ENCODE data around the gene CEP164. TPM values are rescaled to one million over a fixed set of nuclear protein-coding genes. Genes with fewer than 3 reads are reported as not detected.

The CEP164 gene
- polyA plus RNA-seq, 3 donors from 2014 or later, result 5.6 to 20.5 (median 11.8) TPM

DNA sequence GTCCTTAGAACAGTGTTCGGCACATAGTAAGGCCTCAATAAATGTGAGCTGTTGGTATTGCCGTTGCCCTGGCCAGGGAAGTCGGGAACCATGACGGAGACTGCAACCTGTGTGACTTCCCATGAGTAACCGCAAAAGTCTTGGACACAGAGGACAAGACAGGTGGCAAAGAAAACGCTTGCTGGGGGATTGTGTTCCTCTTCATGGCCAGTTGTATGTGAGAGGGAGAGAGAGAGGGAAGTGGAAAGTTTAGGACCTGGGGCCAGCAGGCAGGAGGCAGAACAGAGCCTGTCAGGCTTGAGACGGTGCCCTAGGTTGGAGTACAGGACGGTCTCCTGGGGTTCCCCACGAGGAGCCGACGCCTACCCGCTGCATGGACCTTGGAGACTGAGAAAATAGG is 90.2 kb downstream of the CEP164 start:
- Mint-ChIP-seq H3K27me3 (ENCODE audit: low read depth in 3 of 3) (peaks cover 0 to 4% (median 0%) of the 10 kb centered on the region in 3 donors), H3K4me3 (no peak overlapping the region), H3K4me1 (no peaks in the 10 kb centered on the region), H3K27ac (no peak overlapping the region), H3K36me3 (peaks cover 0 to 4% (median 4%) of the 10 kb centered on the region in 3 donors), H3K9me3 (no peaks in the 10 kb centered on the region)
- no peak for DNase-seq

DNA sequence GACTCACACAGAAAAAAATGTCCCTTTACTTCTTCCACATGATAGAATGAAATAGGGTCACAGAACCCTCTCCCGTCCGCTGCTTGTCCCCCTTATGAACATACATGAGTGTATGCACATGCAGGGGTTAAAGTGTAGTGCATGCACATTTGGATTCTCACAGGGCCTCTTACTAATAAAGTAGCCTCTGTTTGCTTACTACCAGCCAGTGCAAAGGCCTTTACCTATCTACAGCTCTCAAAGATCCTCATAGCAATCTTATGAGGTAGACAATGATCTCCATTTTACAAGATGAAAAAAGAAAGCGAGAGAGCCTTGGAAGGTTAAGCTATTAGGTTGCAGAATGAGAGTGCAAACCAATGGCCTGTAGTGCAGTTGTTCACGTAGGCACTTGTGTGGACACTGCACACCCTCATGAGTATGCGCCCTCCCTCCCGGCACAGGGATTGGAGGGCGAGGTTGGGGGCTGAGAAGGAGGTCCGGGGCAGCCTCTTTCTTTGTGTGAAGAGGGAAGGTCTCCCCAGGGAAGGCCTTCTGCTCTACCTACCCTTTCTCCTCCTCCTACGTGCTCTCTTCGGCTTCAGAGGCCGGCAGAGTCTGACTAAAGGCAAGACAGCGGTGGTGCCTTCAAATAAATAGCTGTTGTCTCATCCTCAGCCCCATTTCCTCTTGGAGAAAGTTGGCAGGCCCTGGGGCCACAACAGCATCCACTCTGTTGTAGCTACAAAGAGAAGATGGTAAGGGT is 91.3 kb downstream of the CEP164 start:
- H3K27ac Mint-ChIP-seq, result no peak overlapping the region
- H3K9me3 Mint-ChIP-seq, result no peaks in the 10 kb centered on the region
- DNase-seq, result no peak
- H3K4me1 Mint-ChIP-seq, result no peaks in the 10 kb centered on the region
- H3K27me3 Mint-ChIP-seq (ENCODE audit: low read depth in 3 of 3), result peaks cover 0 to 4% (median 0%) of the 10 kb centered on the region in 3 donors
- no peak overlapping the region for H3K4me3 Mint-ChIP-seq
- H3K36me3 Mint-ChIP-seq, result no peaks in the 10 kb centered on the region

DNA sequence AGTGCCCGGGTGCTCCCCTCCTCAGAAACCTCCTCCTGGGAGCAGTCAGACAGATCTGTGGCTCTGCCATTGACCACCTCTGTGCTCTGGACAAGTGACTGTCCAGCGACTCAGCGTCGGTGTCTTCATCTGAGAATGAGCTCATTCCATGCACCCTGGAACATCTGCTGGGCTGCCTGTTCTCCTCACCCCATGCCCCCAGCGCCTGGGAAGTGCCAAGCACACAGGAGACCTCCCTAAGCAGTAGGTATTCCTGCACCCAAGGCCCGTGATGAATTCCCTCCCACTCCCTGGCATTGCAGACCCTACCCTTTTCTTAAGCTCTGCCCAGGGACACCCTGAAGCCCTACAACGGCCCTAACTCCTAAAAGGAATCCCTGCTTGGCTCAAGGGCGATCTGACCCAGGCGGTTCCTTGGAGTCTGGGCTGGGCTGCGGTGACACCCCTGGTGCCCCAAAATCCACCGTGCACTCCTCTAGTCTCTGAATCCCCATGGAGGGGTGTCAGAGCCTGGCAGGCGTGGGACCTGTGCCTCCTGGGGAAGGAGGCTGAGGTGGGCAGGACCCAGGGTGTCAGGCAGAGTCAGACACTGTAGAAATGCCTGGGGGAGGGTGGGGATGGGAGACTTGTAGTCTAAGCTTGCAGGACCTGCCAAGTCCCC is 92.0 kb downstream of the CEP164 start:
- no peaks in the 10 kb centered on the region for H3K36me3 Mint-ChIP-seq
- no peak for DNase-seq

DNA sequence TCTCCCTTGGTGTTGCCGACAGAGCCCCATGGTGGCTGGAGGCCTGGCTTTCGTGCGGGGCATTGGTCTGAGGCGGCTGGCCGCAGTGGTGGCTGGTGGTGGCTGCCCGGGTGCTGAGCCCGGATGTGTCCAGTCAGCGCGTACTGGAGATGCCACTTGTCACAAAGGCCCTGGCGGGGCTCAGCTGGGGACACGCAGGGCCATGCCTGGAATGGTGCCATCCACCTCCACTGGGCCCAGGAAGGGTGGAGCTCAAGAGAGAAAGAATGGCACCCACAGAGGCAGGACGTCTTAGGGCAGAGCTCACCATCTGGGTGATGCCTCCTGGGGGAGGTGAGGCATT is 92.5 kb downstream of the CEP164 start:
- Mint-ChIP-seq H3K4me1 (no peaks in the 10 kb centered on the region), H3K27ac (no peak overlapping the region), H3K27me3 (ENCODE audit: low read depth in 3 of 3) (peaks cover 0 to 4% (median 0%) of the 10 kb centered on the region in 3 donors), H3K4me3 (no peak overlapping the region), H3K9me3 (no peaks in the 10 kb centered on the region), H3K36me3 (no peaks in the 10 kb centered on the region)
- DNase-seq, result no peak

More for the DNA sequence above, 92.0 kb downstream of the CEP164 start:
- no peak overlapping the region for H3K4me3 Mint-ChIP-seq
- peaks cover 0 to 4% (median 0%) of the 10 kb centered on the region in 3 donors for H3K27me3 Mint-ChIP-seq (ENCODE audit: low read depth in 3 of 3)
- no peaks in the 10 kb centered on the region for H3K4me1 Mint-ChIP-seq
- H3K27ac Mint-ChIP-seq, result no peak overlapping the region
- no peaks in the 10 kb centered on the region for H3K9me3 Mint-ChIP-seq

DNA sequence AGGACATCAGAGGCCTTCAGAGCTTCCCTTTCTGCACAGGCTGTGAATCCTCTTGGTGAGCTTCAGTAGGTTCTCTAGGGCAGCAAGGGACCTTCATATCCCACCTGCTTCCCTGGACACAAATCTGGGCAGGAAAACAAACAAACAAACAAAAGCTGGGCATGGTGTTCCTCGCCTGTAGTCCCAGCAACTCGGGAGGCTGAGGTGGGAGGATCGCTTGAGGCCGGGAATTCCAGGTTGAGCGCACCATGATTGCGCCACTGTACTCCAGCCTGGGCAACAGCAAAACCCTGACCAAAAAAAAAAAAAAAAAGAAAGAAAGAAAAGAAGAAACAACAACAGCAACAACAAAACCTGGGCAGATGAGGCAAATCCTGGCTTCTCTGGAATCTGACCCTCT is 92.9 kb downstream of the CEP164 start:
- DNase-seq, result no peak
- Mint-ChIP-seq H3K27me3 (ENCODE audit: low read depth in 3 of 3) (peaks cover 0 to 4% (median 0%) of the 10 kb centered on the region in 3 donors), H3K4me3 (no peak overlapping the region), H3K9me3 (no peaks in the 10 kb centered on the region), H3K4me1 (no peaks in the 10 kb centered on the region), H3K36me3 (no peaks in the 10 kb centered on the region), H3K27ac (no peak overlapping the region)

DNA sequence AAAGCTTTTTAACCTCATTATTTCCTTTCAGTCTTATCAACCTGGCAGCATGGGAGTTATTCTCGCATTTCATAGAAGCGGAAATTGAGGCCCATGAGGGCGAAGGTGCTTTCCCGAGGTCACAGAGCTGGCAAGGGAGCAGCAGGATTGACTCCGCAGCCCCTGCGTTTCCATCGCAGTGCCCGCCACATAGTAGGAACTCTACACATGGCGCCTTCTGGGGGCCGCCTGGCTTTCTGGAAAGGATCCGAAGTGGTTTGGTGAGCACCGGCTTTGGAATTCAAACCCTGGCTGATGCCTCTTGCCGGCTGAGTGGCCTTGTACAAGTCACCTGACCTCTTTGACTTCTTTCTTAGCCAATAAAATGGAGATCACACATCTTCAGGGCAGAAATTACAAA is 93.4 kb downstream of the CEP164 start:
- Mint-ChIP-seq H3K4me3 (no peak overlapping the region), H3K36me3 (no peaks in the 10 kb centered on the region), H3K4me1 (peaks cover 0 to under 1% of the 10 kb centered on the region in 2 donors), H3K9me3 (no peaks in the 10 kb centered on the region), H3K27ac (no peak overlapping the region), H3K27me3 (ENCODE audit: low read depth in 3 of 3) (peaks cover 0 to 4% (median under 1%) of the 10 kb centered on the region in 3 donors)
- no peak for DNase-seq

DNA sequence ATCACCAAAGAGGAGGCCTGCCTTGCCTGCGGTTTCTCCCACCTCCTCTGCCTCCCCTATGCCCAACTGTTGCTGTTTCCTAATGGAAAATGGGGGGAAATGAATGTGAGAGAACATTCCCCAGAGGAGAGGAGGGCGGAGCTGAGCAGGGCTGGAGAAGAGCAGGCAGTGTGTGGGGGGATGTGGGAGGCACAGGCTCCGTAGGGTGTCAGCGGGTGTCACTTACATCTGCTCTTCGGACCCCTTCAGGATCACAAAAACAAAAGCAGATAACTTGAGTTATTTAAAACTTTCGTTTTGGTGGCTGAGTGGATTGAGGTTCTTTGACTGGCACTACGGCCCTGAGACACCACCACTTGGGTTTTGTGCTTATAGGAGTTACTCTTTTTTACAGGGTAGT is 93.8 kb downstream of the CEP164 start:
- H3K4me1 Mint-ChIP-seq, result peaks cover 0 to 5% of the 10 kb centered on the region in 2 donors
- no peak overlapping the region for H3K4me3 Mint-ChIP-seq
- H3K27ac Mint-ChIP-seq, result no peak overlapping the region
- no peak for DNase-seq
- H3K27me3 Mint-ChIP-seq (ENCODE audit: low read depth in 3 of 3), result peaks cover 0 to 4% (median 2%) of the 10 kb centered on the region in 3 donors
- H3K36me3 Mint-ChIP-seq, result no peaks in the 10 kb centered on the region
- no peaks in the 10 kb centered on the region for H3K9me3 Mint-ChIP-seq

DNA sequence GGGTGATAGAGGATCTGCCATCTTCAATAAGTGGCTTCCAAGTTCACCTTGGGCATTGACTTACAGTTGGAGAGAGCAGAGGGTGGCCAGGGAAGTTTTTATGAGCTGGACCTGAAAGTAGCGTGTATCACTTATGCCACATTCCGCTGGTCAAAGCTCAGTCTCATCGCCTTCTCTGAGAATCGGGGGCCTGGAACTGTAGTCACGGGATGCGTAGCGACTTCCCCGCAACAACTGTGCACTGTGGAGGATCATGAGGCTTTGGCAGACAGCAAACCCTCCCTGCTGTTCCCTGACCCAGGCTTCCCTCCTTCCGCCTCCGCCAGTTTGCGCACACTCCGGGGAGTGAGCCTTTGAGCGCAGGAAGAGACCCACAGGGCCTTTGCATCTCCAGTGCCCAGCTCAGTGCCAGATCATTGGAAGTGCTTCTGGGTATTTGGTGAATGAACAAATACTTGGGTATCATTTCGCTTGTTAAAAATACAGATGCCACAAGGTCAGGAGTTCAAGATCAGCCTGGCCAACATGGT is 95.5 kb downstream of the CEP164 start:
- Mint-ChIP-seq H3K27me3 (ENCODE audit: low read depth in 3 of 3) (peaks cover 0 to 5% (median 2%) of the 10 kb centered on the region in 3 donors), H3K4me3 (no peak overlapping the region), H3K36me3 (no peaks in the 10 kb centered on the region), H3K9me3 (no peaks in the 10 kb centered on the region), H3K4me1 (peaks cover 2 to 14% of the 10 kb centered on the region in 2 donors), H3K27ac (no peak overlapping the region)
- no peak for DNase-seq

DNA sequence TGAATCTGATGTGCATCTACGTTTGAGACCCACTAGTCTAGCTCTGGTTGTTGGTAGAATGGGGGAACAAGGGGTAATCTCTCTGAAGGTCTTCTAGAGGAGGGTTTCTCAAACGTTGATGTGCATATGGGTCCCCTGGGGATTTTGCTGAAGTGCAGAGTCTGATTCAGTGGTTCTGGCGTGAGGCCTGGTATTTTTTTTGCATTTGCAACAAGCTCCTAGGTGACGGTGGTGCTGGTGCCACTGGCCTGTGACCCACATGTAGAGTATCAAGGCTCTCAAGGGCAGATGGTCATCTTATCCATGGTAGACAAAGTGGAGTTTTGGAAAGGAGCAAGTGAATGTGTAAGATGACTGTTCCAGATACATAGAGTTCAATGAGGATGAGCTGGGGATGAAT is 97.1 kb downstream of the CEP164 start:
- H3K27ac Mint-ChIP-seq, result no peak overlapping the region
- peaks cover 2 to 14% of the 10 kb centered on the region in 2 donors for H3K4me1 Mint-ChIP-seq
- H3K9me3 Mint-ChIP-seq, result no peaks in the 10 kb centered on the region
- H3K4me3 Mint-ChIP-seq, result no peak overlapping the region
- H3K36me3 Mint-ChIP-seq, result no peaks in the 10 kb centered on the region
- no peak for DNase-seq
- H3K27me3 Mint-ChIP-seq (ENCODE audit: low read depth in 3 of 3), result peaks cover 0 to 11% (median 2%) of the 10 kb centered on the region in 3 donors

DNA sequence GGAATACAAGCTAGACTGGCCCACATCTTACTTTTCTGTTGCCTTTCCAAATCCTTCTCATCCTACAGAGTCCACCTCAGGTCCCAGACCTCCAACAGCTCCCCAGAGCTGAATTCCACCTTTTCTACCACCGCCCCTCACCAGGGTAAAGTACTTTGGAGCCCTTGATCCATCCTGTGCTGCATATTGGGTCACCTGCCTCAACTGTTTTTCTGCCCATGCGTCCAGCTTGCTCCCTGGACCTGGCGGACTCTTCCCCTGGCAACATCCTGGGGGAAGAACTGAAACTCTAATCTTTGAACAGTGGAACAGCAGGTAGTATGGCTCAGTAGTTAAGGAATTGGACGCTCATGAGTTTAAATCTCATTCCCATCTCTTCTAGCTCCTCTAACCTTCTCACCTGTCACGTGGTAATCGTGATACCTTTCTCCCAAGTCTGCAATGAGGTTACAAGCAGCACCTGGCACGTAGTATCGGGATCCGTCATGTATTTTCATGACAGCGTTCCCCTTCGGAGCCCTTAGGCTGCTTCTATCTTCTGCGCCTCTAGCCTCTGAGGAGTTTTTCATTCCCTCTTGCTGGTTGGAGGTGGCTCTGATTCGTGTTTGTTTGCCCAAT is 98.1 kb downstream of the CEP164 start:
- Mint-ChIP-seq H3K4me3 (no peak overlapping the region), H3K27me3 (ENCODE audit: low read depth in 3 of 3) (peaks cover 1 to 11% (median 2%) of the 10 kb centered on the region in 3 donors), H3K4me1 (peaks cover 2 to 14% of the 10 kb centered on the region in 2 donors)

DNA sequence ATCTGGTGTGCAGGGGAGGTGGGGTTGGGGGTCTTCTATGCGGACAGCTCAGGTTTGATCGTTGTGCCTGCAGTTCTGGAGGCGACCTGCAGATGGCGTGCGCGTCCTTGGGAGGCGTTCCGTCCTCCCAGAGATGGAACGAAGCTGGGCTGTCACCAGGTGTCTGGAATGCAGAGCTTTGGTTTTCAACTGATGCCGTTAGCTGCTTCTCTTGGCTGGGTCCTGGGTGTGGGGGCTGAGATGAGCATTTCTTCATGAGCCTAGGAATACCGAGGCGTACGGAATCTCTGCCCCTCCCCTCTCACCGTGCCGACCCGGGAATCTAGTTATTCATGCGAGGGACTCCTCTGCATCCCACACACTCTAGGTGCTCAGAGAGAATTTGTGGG is 98.6 kb downstream of the CEP164 start:
- peaks cover 2 to 11% (median 2%) of the 10 kb centered on the region in 3 donors for H3K27me3 Mint-ChIP-seq (ENCODE audit: low read depth in 3 of 3)
- peak overlapping the region in 1 of 6 donors; percentile 70 for H3K27ac Mint-ChIP-seq
- no peak overlapping the region for H3K4me3 Mint-ChIP-seq
- peaks cover 2 to 14% of the 10 kb centered on the region in 2 donors for H3K4me1 Mint-ChIP-seq
- no peaks in the 10 kb centered on the region for H3K36me3 Mint-ChIP-seq
- DNase-seq, result peak; percentile 35 to 39 (median 35)
- H3K9me3 Mint-ChIP-seq, result no peaks in the 10 kb centered on the region

More for the DNA sequence above, 98.1 kb downstream of the CEP164 start:
- no peak for DNase-seq
- Mint-ChIP-seq H3K36me3 (no peaks in the 10 kb centered on the region), H3K9me3 (no peaks in the 10 kb centered on the region), H3K27ac (peak overlapping the region in 1 of 6 donors; percentile 70)

DNA sequence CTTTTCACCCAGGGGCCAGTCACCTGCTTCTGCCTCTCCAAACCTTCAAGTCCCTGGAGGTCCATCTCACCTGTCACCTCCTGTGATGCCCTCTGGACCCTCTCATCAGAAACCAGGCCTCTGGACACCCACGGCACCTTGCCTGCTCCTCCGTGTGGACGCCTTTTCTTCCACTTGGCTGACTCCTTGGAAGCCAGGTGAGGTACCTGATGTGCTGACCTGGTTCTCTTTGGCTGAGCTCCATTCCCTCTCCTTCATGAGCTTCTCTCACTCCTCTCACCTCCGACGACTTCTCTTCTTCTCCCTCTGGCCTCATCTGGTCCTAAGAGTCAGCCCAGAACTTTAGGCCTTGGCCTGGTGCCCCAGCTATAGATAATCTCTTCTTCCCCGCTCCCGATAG is 99.3 kb downstream of the CEP164 start:
- no peak for DNase-seq
- Mint-ChIP-seq H3K4me1 (peaks cover 2 to 14% of the 10 kb centered on the region in 2 donors), H3K4me3 (peak overlapping the region in 1 of 5 donors; percentile 14), H3K9me3 (no peaks in the 10 kb centered on the region), H3K36me3 (no peaks in the 10 kb centered on the region), H3K27ac (no peak overlapping the region), H3K27me3 (ENCODE audit: low read depth in 3 of 3) (peaks cover 2 to 11% (median 2%) of the 10 kb centered on the region in 3 donors)

DNA sequence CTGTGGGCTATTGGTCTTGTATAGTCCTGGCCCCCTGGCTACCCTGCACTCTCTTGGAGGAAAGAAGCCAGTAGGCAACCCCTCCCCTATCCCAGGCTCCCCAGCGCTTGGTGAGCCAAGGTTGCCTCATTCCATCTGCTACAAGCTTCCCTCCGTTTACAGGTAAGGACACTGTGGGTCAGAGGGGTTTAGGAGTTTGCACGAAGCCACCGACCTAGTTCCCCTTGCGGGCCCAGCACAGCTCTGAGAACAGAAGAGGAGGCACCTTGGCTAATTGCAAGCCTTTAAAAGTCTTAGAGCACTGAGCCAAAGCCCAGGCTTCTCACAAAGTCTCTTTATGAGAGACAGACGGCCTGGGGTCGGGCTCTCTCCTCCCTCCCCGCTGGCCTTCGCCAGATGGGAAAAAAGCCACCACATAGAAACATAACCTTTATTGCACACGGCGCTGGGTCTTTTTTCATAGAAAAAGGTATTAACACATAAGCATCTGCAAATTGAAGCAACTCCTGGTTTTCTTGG is 99.8 kb downstream of the CEP164 start:
- H3K4me1 Mint-ChIP-seq, result peaks cover 2 to 14% of the 10 kb centered on the region in 2 donors
- H3K27ac Mint-ChIP-seq, result no peak overlapping the region
- no peaks in the 10 kb centered on the region for H3K36me3 Mint-ChIP-seq
- no peaks in the 10 kb centered on the region for H3K9me3 Mint-ChIP-seq
- peaks cover 2 to 11% (median 2%) of the 10 kb centered on the region in 3 donors for H3K27me3 Mint-ChIP-seq (ENCODE audit: low read depth in 3 of 3)
- DNase-seq, result no peak
- H3K4me3 Mint-ChIP-seq, result no peak overlapping the region
